OCI-LY7 (cell line): ENCODE results near the gene TMEM191C.
"Not testable (repeated sequence)": the region's sequence is repeated elsewhere in the genome, so short reads cannot be mapped to it uniquely, and the experiment has no call there.

Experiments
- EZH2phosphoT487 ChIP-seq: fragments of 200-600 bp; sonication (generic); IDR thresholded peaks from 2 replicates; pipeline ENCODE4 v1.6.1; 2018; ENCODE audit warnings: low read depth, borderline replicate concordance, mild to moderate bottlenecking, mixed run types, antibody characterized with exemption, low read length, moderate library complexity, mixed read lengths
- TF ChIP-seq, protein P1 (sequence below): fragments of 200-600 bp; sonication (generic); conservative IDR thresholded peaks from 2 replicates; pipeline ENCODE4 v1.5.1; 2014; ENCODE audit warnings: mild to moderate bottlenecking, antibody characterized with exemption, low read length, moderate library complexity, mixed read lengths

DNA sequence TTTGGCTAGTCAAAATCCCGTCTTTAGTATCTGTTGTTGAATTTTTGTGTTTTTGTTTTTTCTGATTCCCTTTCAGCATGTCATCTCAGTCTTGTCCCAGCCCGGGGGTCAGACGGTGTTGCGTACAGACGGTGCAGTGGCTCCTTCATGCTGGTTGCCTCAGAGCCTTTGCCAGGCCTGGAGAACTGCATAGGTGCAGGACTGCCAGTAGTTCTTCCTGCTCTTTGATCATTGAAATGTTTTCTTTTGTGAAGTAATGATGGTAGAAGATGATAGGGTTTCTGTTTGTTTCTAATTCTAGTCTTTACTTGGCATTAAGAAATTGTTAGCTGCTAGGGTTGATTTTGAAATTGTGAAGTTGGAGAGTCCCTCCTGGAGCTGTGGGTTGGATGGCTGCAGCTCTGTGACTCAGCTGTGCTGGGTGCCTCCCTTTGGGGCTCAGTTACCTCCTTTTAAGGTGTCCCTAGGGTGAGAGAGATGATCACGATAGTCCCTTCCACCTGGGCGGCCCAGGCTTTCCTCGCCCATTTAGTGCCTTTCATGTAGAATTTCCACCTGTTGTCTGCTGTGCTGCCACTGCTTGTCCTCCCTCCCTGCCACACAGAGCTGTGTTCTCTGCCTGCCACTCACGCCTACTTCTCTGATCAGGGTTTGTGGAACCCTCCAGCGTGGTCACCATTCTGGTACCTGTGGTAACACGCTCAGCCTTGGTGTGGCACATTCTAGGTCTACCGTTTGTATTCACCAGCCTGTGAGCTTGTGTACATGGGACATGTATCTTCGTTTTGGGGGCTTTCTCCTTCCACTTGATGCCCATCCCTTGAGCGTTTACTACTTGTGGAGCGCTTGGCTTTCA is 32.6 kb upstream of the TMEM191C start:
- TF ChIP-seq, protein P1, sequence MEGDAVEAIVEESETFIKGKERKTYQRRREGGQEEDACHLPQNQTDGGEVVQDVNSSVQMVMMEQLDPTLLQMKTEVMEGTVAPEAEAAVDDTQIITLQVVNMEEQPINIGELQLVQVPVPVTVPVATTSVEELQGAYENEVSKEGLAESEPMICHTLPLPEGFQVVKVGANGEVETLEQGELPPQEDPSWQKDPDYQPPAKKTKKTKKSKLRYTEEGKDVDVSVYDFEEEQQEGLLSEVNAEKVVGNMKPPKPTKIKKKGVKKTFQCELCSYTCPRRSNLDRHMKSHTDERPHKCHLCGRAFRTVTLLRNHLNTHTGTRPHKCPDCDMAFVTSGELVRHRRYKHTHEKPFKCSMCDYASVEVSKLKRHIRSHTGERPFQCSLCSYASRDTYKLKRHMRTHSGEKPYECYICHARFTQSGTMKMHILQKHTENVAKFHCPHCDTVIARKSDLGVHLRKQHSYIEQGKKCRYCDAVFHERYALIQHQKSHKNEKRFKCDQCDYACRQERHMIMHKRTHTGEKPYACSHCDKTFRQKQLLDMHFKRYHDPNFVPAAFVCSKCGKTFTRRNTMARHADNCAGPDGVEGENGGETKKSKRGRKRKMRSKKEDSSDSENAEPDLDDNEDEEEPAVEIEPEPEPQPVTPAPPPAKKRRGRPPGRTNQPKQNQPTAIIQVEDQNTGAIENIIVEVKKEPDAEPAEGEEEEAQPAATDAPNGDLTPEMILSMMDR, result not testable (repeated sequence)
- not testable (repeated sequence) for TF ChIP-seq EZH2phosphoT487
